ENCODE results near the gene CELF5. TPM values are rescaled to one million over a fixed set of nuclear protein-coding genes. Genes with fewer than 3 reads are reported as not detected.

The CELF5 gene
- total RNA-seq, 1 experiment from 2014 or later = 0.48 TPM

GRCh38 chr19:3321696-3322095 lies 97.2 kb downstream of the CELF5 start:
- no peaks in the 10 kb centered on the region for H3K4me1 ChIP-seq (replicated peaks; ENCODE audit: insufficient read depth)
- TF ChIP-seq CTCF (conservative IDR thresholded peaks at IDR 0.05) (no peak), EZH2 (IDR thresholded peaks at IDR 0.05; ENCODE audit: low read depth) (no peak)
- no peak overlapping the region for H3K4me3 ChIP-seq
- POLR2A ChIA-PET (ENCODE audit: unreplicated experiment) = no interaction called here
- no peaks in the 10 kb centered on the region for H3K9me2 ChIP-seq (ENCODE audit: insufficient read depth)
- no peak for DNase-seq
- intact Hi-C loops (cut with micrococcal nuclease; ENCODE audit: unreplicated experiment) = loop anchor here (10.0 kb wide), 1 partner anchor 883 kb away; no protein-coding TSS in a partner anchor
- H2AFZ ChIP-seq = no peak overlapping the region
- H3K9me3 ChIP-seq (ENCODE audit: insufficient read depth, low read depth) = no peaks in the 10 kb centered on the region
- no peaks in the 10 kb centered on the region for H3K36me3 ChIP-seq (ENCODE audit: low read depth)
- no peak overlapping the region for H3K27ac ChIP-seq
- H3K4me2 ChIP-seq = no peak overlapping the region
- CTCF ChIA-PET = no interaction called here
- peaks cover 13% of the 10 kb centered on the region; the same call in 1 of the 2 replicates for H3F3A ChIP-seq (ENCODE audit: insufficient read depth, low read depth)
- H4K20me1 ChIP-seq (ENCODE audit: insufficient read depth) = no peaks in the 10 kb centered on the region
- BruUV-seq (replicated peaks) = no TSS peak
- H3K27me3 ChIP-seq (ENCODE audit: insufficient read depth, low read depth) = no peaks in the 10 kb centered on the region
- H3K79me2 ChIP-seq (ENCODE audit: low read depth) = no peaks in the 10 kb centered on the region

- Histone ChIP-seq H3K9me3 (ENCODE audit: insufficient read depth, low read depth) (no peaks in the 10 kb centered on the region), H3K36me3 (ENCODE audit: low read depth) (no peaks in the 10 kb centered on the region), H3K79me2 (ENCODE audit: low read depth) (no peaks in the 10 kb centered on the region), H3K27ac (no peak overlapping the region), H2AFZ (no peak overlapping the region), H4K20me1 (ENCODE audit: insufficient read depth) (no peaks in the 10 kb centered on the region), H3K27me3 (ENCODE audit: insufficient read depth, low read depth) (no peaks in the 10 kb centered on the region), H3K4me1 (replicated peaks; ENCODE audit: insufficient read depth) (no peaks in the 10 kb centered on the region), H3F3A (ENCODE audit: insufficient read depth, low read depth) (peaks cover 13% of the 10 kb centered on the region; the same call in 1 of the 2 replicates), H3K4me3 (no peak overlapping the region), H3K9me2 (ENCODE audit: insufficient read depth) (no peaks in the 10 kb centered on the region), H3K4me2 (no peak overlapping the region)
- CTCF ChIA-PET = no interaction called here
- no peak for DNase-seq
- no peak for TF ChIP-seq CTCF (conservative IDR thresholded peaks at IDR 0.05)
- no peak for TF ChIP-seq EZH2 (IDR thresholded peaks at IDR 0.05; ENCODE audit: low read depth)
- POLR2A ChIA-PET (ENCODE audit: unreplicated experiment) = no interaction called here
- no TSS peak for BruUV-seq (replicated peaks)
- intact Hi-C loops (cut with micrococcal nuclease; ENCODE audit: unreplicated experiment) = loop anchor here (10.0 kb wide), 1 partner anchor 882 kb away; no protein-coding TSS in a partner anchor
Measured at GRCh38 chr19:3322199-3322978, 97.9 kb downstream of the CELF5 start.

- H3K4me2 ChIP-seq = no peak overlapping the region
- CTCF ChIA-PET = no interaction called here
- H3K79me2 ChIP-seq (ENCODE audit: low read depth) = no peaks in the 10 kb centered on the region
- no peaks in the 10 kb centered on the region for H3K4me1 ChIP-seq (replicated peaks; ENCODE audit: insufficient read depth)
- no peaks in the 10 kb centered on the region for H4K20me1 ChIP-seq (ENCODE audit: insufficient read depth)
- BruUV-seq (replicated peaks) = no TSS peak
- H3K36me3 ChIP-seq (ENCODE audit: low read depth) = no peaks in the 10 kb centered on the region
- H3K27me3 ChIP-seq (ENCODE audit: insufficient read depth, low read depth) = no peaks in the 10 kb centered on the region
- peaks cover 11% of the 10 kb centered on the region; the same call in 1 of the 2 replicates for H3F3A ChIP-seq (ENCODE audit: insufficient read depth, low read depth)
- TF ChIP-seq CTCF (conservative IDR thresholded peaks at IDR 0.05) = no peak
- TF ChIP-seq EZH2 (IDR thresholded peaks at IDR 0.05; ENCODE audit: low read depth) = no peak
- no peak for DNase-seq
- intact Hi-C loops (cut with micrococcal nuclease; ENCODE audit: unreplicated experiment) = loop anchor here (10.0 kb wide), 1 partner anchor 882 kb away; no protein-coding TSS in a partner anchor
- H2AFZ ChIP-seq = no peak overlapping the region
- H3K27ac ChIP-seq = no peak overlapping the region
- no peak overlapping the region for H3K4me3 ChIP-seq
- H3K9me3 ChIP-seq (ENCODE audit: insufficient read depth, low read depth) = no peaks in the 10 kb centered on the region
- no peaks in the 10 kb centered on the region for H3K9me2 ChIP-seq (ENCODE audit: insufficient read depth)
- POLR2A ChIA-PET (ENCODE audit: unreplicated experiment) = no interaction called here
Measured at GRCh38 chr19:3323026-3323425, 98.6 kb downstream of the CELF5 start.

Measured in PC-9 (cell line).